Common myeloid progenitor, CD34-positive (primary cell): Measurements from ENCODE around the gene TDP1.

ENCODE experiments used
- CTCF ChIA-PET: fragments of 350-600 bp; sonication (Branson Sonifier 250); formaldehyde crosslinking; loops from one replicate; lab custom pipeline; 2021; ENCODE audit warnings: antibody characterized with exemption; lab: Charles Lee
- POLR2A ChIA-PET: fragments of 350-600 bp; sonication (Branson Sonifier 250); formaldehyde crosslinking; loops from one replicate; lab custom pipeline; 2021; ENCODE audit warnings: antibody characterized with exemption; lab: Charles Lee
- DNase-seq, 3 donors: peaks; one replicate each; pipeline versions ENCODE4 v3.0.0 to v3.0.0-alpha.2; 2013
- H3K27ac ChIP-seq, 2 experiments: 1 replicate in 1 of 2; 2 replicates in 1 of 2; pipeline ENCODE4 v1.7.0; 2013; ENCODE audit warnings: inconsistent platforms in 2 of 2, low read length in 2 of 2, mild to moderate bottlenecking in 2 of 2, low read depth in 1 of 2, moderate library complexity in 1 of 2; ENCODE audit not compliant: severe bottlenecking in 2 of 2, insufficient read depth in 1 of 2, poor library complexity in 1 of 2
- H3K27me3 ChIP-seq, 5 experiments: replicated peaks in 2 of 5; 1 replicate in 3 of 5; 2 replicates in 2 of 5; pipeline versions ENCODE4 v1.6.1 to v1.7.0; 2013; ENCODE audit warnings: low read length in 4 of 5, mild to moderate bottlenecking in 2 of 5, moderate library complexity in 2 of 5, inconsistent platforms in 1 of 5; ENCODE audit not compliant: insufficient read depth in 5 of 5, control insufficient read depth in 4 of 5
- H3K36me3 ChIP-seq, 4 experiments: 1 replicate in 2 of 4; 2 replicates in 2 of 4; pipeline versions ENCODE4 v1.6.1 to v1.7.0; 2013; ENCODE audit warnings: low read length in 3 of 4, control low read depth in 1 of 4, mild to moderate bottlenecking in 1 of 4; ENCODE audit not compliant: control insufficient read depth in 4 of 4, insufficient read depth in 4 of 4
- H3K4me1 ChIP-seq, 4 experiments: 1 replicate in 3 of 4; 2 replicates in 1 of 4; pipeline versions ENCODE4 v1.6.1 to v1.7.1; 2013; ENCODE audit warnings: low read length in 3 of 4, mild to moderate bottlenecking in 3 of 4, control low read depth in 1 of 4, inconsistent platforms in 1 of 4, moderate library complexity in 1 of 4; ENCODE audit not compliant: control insufficient read depth in 4 of 4, insufficient read depth in 4 of 4; ENCODE audit errors: control extremely low read depth in 1 of 4
- H3K4me3 ChIP-seq, 7 experiments: 1 replicate in 4 of 7; 2 replicates in 3 of 7; pipeline versions ENCODE4 v1.5.1 to v1.7.0; 2013; ENCODE audit warnings: mild to moderate bottlenecking in 7 of 7, low read length in 6 of 7, moderate library complexity in 6 of 7, inconsistent platforms in 2 of 7, low read depth in 2 of 7, control low read depth in 1 of 7; ENCODE audit not compliant: insufficient read depth in 4 of 7, control insufficient read depth in 1 of 7; ENCODE audit errors: extremely low read depth in 1 of 7
- H3K9me3 ChIP-seq, 5 experiments: 1 replicate in 4 of 5; 2 replicates in 1 of 5; pipeline versions ENCODE4 v1.6.1 to v1.7.1; 2013; ENCODE audit warnings: low read length in 4 of 5, mild to moderate bottlenecking in 2 of 5, inconsistent platforms in 1 of 5, low read depth in 1 of 5, moderate library complexity in 1 of 5; ENCODE audit not compliant: control insufficient read depth in 4 of 5, insufficient read depth in 2 of 5; ENCODE audit errors: control extremely low read depth in 1 of 5
- WGBS: methylation state at CpG from one replicate; pipeline ENCODE4 v1.1.5; 2013; ENCODE audit not compliant: insufficient coverage; 5-methylcytosine and 5-hydroxymethylcytosine counted together

The TDP1 gene

DNA sequence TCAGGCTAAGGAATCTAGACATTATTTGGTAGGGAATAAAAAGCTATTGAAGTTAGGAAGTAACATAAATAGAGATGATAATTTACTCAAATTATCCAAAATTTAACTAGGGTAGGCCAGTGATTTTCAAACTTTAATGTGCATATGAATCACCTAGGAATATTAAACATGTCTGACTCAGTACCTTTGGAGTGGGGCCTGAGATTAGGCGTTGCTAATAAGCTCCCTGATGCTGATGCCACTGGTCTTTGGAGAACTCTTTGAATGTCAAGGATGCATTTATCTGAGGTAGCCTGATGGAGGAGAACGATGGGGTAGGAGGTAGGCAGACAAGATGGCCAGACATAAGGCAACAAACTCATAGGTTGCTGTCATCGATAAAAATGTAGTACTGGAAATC lies 34.4 kb upstream of the TDP1 start:
- Histone ChIP-seq H3K27me3 (no peaks in the 10 kb centered on the region), H3K9me3 (no peaks in the 10 kb centered on the region), H3K4me1 (no peaks in the 10 kb centered on the region), H3K36me3 (peaks cover 0 to 3% (median 1%) of the 10 kb centered on the region in 4 experiments), H3K27ac (no peak overlapping the region), H3K4me3 (no peak overlapping the region)
- CTCF ChIA-PET: interaction anchor here (1.6 to 2.9 kb wide), 2 partner anchors 8 kb away, joined by 4 to 10 read pairs; no protein-coding TSS in a partner anchor
- POLR2A ChIA-PET: interaction anchor here (0.6 kb wide), 1 partner anchor 379 kb away, joined by 3 read pairs; no protein-coding TSS in a partner anchor
- WGBS: 90% methylated on average over 2 of the region's 3 CpGs
- no peak for DNase-seq

DNA sequence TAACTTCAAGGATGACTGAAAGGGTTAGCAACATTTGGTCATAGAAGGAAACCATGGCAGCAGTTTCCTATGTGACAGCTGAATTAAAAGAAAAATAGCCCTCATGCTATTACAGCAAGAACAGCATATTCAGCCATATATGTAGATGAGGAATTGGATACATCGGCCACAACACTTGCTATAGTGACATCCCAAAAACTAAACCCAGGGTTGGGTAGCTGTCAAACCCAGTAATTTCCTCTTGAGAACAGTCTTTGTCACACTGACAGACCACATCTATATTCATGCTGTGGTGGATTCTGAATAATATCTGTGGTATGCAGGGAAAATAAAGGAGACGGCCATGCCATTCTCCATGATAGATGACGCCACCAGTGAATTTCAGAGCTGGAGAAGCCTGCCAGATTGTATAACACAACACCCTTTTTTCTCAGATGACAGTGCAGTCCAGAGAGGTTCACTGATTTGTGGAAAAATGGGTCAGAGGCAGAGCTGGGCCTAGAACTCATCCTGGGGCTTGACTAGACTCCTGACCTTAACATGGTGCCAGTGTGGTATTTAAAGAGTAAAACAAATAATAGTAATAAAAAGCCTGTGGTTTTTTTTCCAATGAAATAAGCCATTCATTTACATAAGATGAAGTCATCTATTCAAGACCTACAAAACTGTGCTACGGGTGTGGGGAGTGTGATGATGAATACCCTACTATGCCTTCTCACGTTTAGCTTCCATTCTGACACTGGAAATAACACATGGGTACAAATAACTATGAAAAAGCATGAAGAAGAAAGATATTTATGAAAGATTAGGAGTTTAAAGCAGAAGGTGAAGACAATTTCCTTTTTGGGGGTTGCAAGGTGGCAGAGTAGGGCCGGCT lies 33.5 kb upstream of the TDP1 start:
- Histone ChIP-seq H3K9me3 (no peaks in the 10 kb centered on the region), H3K4me1 (no peaks in the 10 kb centered on the region), H3K27me3 (no peaks in the 10 kb centered on the region), H3K36me3 (peaks cover 0 to 3% (median 1%) of the 10 kb centered on the region in 4 experiments), H3K27ac (no peak overlapping the region), H3K4me3 (no peak overlapping the region)
- POLR2A ChIA-PET: no interaction called here
- WGBS: 90% methylated on average over 2 of the region's 6 CpGs
- DNase-seq: no peak
- CTCF ChIA-PET: interaction anchor here (0.7 to 2.9 kb wide), 4 partner anchors 9 to 922 kb away, joined by 3 to 10 read pairs (median 3); no protein-coding TSS in a partner anchor

DNA sequence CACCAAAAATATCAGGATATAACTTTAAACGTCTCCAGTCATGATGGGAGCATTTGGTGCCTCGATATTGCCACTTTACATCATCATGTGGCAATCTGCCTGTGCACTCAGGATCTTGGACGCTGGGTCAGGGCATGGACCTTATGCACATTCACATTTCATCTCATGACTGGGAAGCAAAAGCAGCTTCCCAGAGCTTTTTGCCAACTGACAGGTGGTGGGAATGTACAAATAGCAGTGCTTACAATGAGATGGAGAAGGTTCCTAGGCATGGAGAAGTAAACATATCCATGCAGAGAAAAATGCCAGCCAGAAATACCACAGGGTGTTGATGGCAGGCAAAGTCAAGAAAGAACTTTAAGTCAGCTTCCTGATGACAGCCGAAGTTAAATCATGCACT lies 31.5 kb upstream of the TDP1 start:
- Histone ChIP-seq H3K27ac (no peak overlapping the region), H3K4me3 (no peak overlapping the region), H3K9me3 (no peaks in the 10 kb centered on the region), H3K27me3 (no peaks in the 10 kb centered on the region), H3K36me3 (peaks cover 0 to 2% (median under 1%) of the 10 kb centered on the region in 4 experiments), H3K4me1 (no peaks in the 10 kb centered on the region)
- ChIA-PET CTCF (interaction anchor here (2.9 kb wide), 1 partner anchor 11 kb away, joined by 10 read pairs; no protein-coding TSS in a partner anchor), POLR2A (no interaction called here)
- WGBS: 100% methylated on average over 2 of the region's 4 CpGs
- DNase-seq: no peak

GRCh38 chr14:89926694-89927093 lies 29.0 kb upstream of the TDP1 start:
- H3K27ac ChIP-seq: no peak overlapping the region
- no CpG with 5 or more reads among the region's 1 CpG for WGBS
- H3K4me3 ChIP-seq: no peak overlapping the region
- no peak for DNase-seq
- POLR2A ChIA-PET: no interaction called here
- no peaks in the 10 kb centered on the region for H3K4me1 ChIP-seq
- no peaks in the 10 kb centered on the region for H3K27me3 ChIP-seq
- H3K36me3 ChIP-seq: peaks cover 0 to 12% (median 2%) of the 10 kb centered on the region in 4 experiments
- H3K9me3 ChIP-seq: no peaks in the 10 kb centered on the region
- CTCF ChIA-PET: interaction anchor here (1.4 to 2.0 kb wide), 2 partner anchors 9 to 13 kb away, joined by 4 to 7 read pairs; no protein-coding TSS in a partner anchor

GRCh38 chr14:89927186-89927865 lies 28.4 kb upstream of the TDP1 start:
- CTCF ChIA-PET: interaction anchor here (1.4 to 2.0 kb wide), 2 partner anchors 9 to 12 kb away, joined by 4 to 7 read pairs; no protein-coding TSS in a partner anchor
- POLR2A ChIA-PET: no interaction called here
- DNase-seq: no peak
- Histone ChIP-seq H3K36me3 (peaks cover 0 to 12% (median 2%) of the 10 kb centered on the region in 4 experiments), H3K27ac (no peak overlapping the region), H3K9me3 (no peaks in the 10 kb centered on the region), H3K27me3 (no peaks in the 10 kb centered on the region), H3K4me3 (no peak overlapping the region), H3K4me1 (no peaks in the 10 kb centered on the region)
- 98% methylated on average over 7 of the region's 13 CpGs for WGBS

GRCh38 chr14:89933002-89933401 lies 22.7 kb upstream of the TDP1 start:
- POLR2A ChIA-PET: no interaction called here
- H3K9me3 ChIP-seq: no peaks in the 10 kb centered on the region
- H3K27ac ChIP-seq: no peak overlapping the region
- no CpG with 5 or more reads among the region's 6 CpGs for WGBS
- H3K27me3 ChIP-seq: no peaks in the 10 kb centered on the region
- no peak overlapping the region for H3K4me3 ChIP-seq
- H3K4me1 ChIP-seq: no peaks in the 10 kb centered on the region
- CTCF ChIA-PET: interaction anchor here (1.7 to 1.9 kb wide), 2 partner anchors 40 to 905 kb away, joined by 5 read pairs; no protein-coding TSS in a partner anchor
- no peak for DNase-seq
- peaks cover 0 to 14% (median 2%) of the 10 kb centered on the region in 4 experiments for H3K36me3 ChIP-seq
